LNCaP clone FGC (cell line): Measurements from ENCODE around the gene SCN8A.
A peak's percentile ranks its signal among the peaks of the same experiment; 100 is the strongest.
"Not testable (repeated sequence)": the region's sequence is repeated elsewhere in the genome, so short reads cannot be mapped to it uniquely, and the experiment has no call there.

Experiments used
- DNase-seq: peaks from one replicate; pipeline ENCODE4 v3.0.0-alpha.2; 2011; ENCODE audit warnings: low read depth
- H3K4me3 ChIP-seq: 2 replicates; pipeline ENCODE4 v1.5.1; 2011; ENCODE audit warnings: mild to moderate bottlenecking, low read depth, low read length, control low read depth
- CTCF ChIP-seq: IDR thresholded peaks from 2 replicates; pipeline ENCODE4 v1.5.1; 2012; ENCODE audit warnings: mild to moderate bottlenecking; ENCODE audit not compliant: control insufficient read depth, insufficient read depth; ENCODE audit errors: extremely low read depth

Gene SCN8A

DNA sequence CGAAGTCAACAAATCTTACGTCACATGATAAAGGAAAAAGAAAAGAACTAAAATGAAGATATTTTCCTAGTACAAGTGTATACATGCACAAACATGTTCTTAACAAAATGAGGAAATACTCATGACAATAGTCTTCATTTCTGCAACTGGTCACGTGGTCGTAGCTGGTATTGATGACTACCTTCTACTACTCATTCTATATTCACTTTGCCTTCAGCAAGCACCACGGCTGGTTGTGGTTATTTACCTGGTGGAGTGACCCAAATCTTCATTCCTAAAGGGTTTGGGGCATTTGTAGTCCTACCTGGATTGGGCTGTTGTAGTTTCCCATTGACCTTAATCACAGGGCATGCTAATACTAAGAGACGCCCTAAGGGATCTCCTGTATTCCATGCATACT lies 206.3 kb downstream of the SCN8A start:
- DNase-seq = no peak
- TF ChIP-seq CTCF = no peak
- no peak overlapping the region for H3K4me3 ChIP-seq

- not testable (repeated sequence) for DNase-seq, H3K4me3 ChIP-seq
Observed at GRCh38 chr12:51798051-51798450, 207.0 kb downstream of the SCN8A start.

DNA sequence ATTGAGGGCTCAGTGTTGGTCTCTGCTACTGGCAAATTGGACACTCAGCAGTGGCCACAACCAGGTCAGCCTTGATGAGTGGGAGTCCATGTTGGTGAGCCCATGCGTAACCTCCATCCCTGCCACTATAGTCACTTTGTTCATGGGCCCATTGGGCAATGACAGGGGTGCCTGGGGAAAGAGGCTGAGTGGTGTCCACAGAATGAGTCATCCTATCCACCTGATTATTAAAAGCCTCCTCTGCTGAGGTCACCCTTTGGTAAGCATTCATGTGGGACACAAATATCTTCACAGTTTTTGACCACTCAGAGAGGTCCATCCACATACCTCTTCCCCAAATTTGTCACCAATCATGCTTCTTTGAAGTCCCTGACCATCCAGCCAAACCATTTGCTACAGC lies 207.5 kb downstream of the SCN8A start:
- no peak for TF ChIP-seq CTCF
- H3K4me3 ChIP-seq = no peak overlapping the region
- DNase-seq = no peak

GRCh38 chr12:51801027-51801426 lies 210.0 kb downstream of the SCN8A start:
- no peak overlapping the region for H3K4me3 ChIP-seq
- no peak for TF ChIP-seq CTCF
- no peak for DNase-seq

DNA sequence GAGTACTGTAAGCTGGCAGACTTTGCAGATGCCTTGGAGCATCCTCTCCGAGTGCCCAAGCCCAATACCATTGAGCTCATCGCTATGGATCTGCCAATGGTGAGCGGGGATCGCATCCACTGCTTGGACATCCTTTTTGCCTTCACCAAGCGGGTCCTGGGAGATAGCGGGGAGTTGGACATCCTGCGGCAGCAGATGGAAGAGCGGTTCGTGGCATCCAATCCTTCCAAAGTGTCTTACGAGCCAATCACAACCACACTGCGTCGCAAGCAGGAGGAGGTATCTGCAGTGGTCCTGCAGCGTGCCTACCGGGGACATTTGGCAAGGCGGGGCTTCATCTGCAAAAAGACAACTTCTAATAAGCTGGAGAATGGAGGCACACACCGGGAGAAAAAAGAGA lies 215.9 kb downstream of the SCN8A start:
- TF ChIP-seq CTCF = no peak
- DNase-seq = no peak
- no peak overlapping the region for H3K4me3 ChIP-seq

- no peak overlapping the region for H3K4me3 ChIP-seq
- no peak for TF ChIP-seq CTCF
- no peak for DNase-seq
Observed at GRCh38 chr12:51809193-51809592, 218.2 kb downstream of the SCN8A start.

- DNase-seq = peak; percentile 15
- TF ChIP-seq CTCF = no peak
- H3K4me3 ChIP-seq = no peak overlapping the region
Observed at GRCh38 chr12:51811203-51812202, 220.5 kb downstream of the SCN8A start.
